ENCODE data around the gene ADORA2B.

DNA sequence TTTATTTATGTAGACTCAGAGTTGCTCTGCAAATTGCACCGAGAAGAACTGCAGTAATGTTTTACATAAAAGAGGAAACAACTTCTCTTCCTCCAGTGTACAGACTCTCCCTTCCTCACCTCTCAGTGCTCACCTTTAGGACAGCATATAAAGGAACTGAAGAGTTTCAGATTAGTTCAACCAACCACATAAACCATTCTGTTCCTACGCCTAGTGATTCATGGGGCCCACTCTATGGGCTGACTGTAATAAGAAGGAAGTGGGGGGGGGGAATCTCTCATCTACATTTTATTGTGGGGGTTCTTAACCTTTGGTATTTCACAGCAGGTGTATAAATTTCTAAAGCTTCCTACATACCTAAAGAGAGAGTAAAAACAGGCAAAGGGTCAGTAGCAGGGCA, 36.3 kb downstream of the ADORA2B start:
- TF ChIP-seq, protein P1, sequence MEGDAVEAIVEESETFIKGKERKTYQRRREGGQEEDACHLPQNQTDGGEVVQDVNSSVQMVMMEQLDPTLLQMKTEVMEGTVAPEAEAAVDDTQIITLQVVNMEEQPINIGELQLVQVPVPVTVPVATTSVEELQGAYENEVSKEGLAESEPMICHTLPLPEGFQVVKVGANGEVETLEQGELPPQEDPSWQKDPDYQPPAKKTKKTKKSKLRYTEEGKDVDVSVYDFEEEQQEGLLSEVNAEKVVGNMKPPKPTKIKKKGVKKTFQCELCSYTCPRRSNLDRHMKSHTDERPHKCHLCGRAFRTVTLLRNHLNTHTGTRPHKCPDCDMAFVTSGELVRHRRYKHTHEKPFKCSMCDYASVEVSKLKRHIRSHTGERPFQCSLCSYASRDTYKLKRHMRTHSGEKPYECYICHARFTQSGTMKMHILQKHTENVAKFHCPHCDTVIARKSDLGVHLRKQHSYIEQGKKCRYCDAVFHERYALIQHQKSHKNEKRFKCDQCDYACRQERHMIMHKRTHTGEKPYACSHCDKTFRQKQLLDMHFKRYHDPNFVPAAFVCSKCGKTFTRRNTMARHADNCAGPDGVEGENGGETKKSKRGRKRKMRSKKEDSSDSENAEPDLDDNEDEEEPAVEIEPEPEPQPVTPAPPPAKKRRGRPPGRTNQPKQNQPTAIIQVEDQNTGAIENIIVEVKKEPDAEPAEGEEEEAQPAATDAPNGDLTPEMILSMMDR (IDR thresholded peaks at IDR 0.05; ENCODE audit: poor library complexity), result no peak
- TF ChIP-seq EZH2 (IDR thresholded peaks at IDR 0.05; ENCODE audit: borderline replicate concordance) (no peak), EZH2phosphoT487 (IDR thresholded peaks at IDR 0.05; ENCODE audit: low read depth, severe bottlenecking, unreplicated experiment) (no peak)

All from hepatocyte (in vitro differentiated cells).